Activated T-helper 1 cell treated with anti-CD3 and anti-CD28 coated beads, Interleukin-12 subunit alpha, Interleukin-12 subunit beta, Interleukin-2, Interleukin-4 antibody, amounts not matched to agents 30 ng/mL and 10 ng/mL and 1 ng/mL, durations not matched to agents 14 hours and 24 hours and 36 hours (primary cell): ENCODE data around the gene CCDC169. TPM values are rescaled to one million over a fixed set of nuclear protein-coding genes. Genes with fewer than 3 reads are reported as not detected.
"Not testable (repeated sequence)": the region's sequence is repeated elsewhere in the genome, so short reads cannot be mapped to it uniquely, and the experiment has no call there.

Source experiments
- DNase-seq: peaks from one replicate; pipeline ENCODE4 v3.0.0; 2021; ENCODE audit warnings: low spot score
- H3K27ac Mint-ChIP-seq: one replicate; pipeline ENCODE4 v1.8.0; 2021; ENCODE audit warnings: mild to moderate bottlenecking, mixed read lengths
- H3K27me3 Mint-ChIP-seq: one replicate; pipeline ENCODE4 v1.8.0; 2022; ENCODE audit warnings: mild to moderate bottlenecking, moderate library complexity, mixed read lengths; ENCODE audit not compliant: insufficient read depth
- H3K36me3 Mint-ChIP-seq: one replicate; pipeline ENCODE4 v1.8.0; 2021; ENCODE audit warnings: low read depth, mixed read lengths
- H3K4me1 Mint-ChIP-seq: one replicate; pipeline ENCODE4 v1.8.0; 2021; ENCODE audit warnings: low read depth, mixed read lengths
- H3K4me3 Mint-ChIP-seq: one replicate; pipeline ENCODE4 v1.8.0; 2021; ENCODE audit warnings: mild to moderate bottlenecking, moderate library complexity, mixed read lengths
- H3K9me3 Mint-ChIP-seq: one replicate; pipeline ENCODE4 v1.8.0; 2021; ENCODE audit warnings: mixed read lengths
- intact Hi-C: fragments of 100-400 bp; cut with micrococcal nuclease; formaldehyde crosslinking; loops from one replicate; pipeline ENCODE4 v1.15.1; 2024
- total RNA-seq: library from RNA; stranded (reverse); gene quantifications from 2 replicates; pipeline ENCODE4 v1.2.3, GENCODE V29; 2022

The CCDC169 gene
- total RNA-seq, 1 donor from 2014 or later, result not detected

DNA sequence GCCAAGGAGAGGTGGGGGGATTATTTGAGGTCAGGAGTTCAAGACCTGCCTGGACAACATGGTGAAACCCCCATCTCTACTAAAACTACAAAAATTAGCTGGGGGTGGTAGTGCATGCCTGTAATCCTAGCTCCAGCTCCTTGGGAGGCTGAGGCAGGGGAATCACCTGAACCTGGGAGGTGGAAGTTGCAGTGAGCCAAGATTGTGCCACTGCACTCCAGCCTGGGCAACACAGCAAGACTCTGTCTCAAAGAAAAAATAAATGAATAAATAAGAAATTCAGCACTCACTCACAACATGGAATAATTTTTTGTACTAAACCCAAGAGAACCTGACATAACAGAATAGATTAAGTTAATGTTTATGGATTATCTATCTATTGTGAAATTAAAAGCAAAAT is 34.6 kb upstream of the CCDC169 start:
- intact Hi-C loops, DNase-seq, H3K4me3 Mint-ChIP-seq, H3K27me3 Mint-ChIP-seq, H3K27ac Mint-ChIP-seq, H3K9me3 Mint-ChIP-seq: not testable (repeated sequence)
- peaks cover 43% of the 10 kb centered on the region for H3K36me3 Mint-ChIP-seq
- H3K4me1 Mint-ChIP-seq, result peaks cover 24% of the 10 kb centered on the region

GRCh38 chr13:36331280-36331679 is 33.7 kb upstream of the CCDC169 start:
- Mint-ChIP-seq H3K9me3 (no peaks in the 10 kb centered on the region), H3K27me3 (no peaks in the 10 kb centered on the region), H3K4me3 (no peak overlapping the region), H3K27ac (no peak overlapping the region), H3K36me3 (peaks cover 41% of the 10 kb centered on the region), H3K4me1 (peaks cover 14% of the 10 kb centered on the region)
- DNase-seq, result no peak
- intact Hi-C loops, result no loop called here

DNA sequence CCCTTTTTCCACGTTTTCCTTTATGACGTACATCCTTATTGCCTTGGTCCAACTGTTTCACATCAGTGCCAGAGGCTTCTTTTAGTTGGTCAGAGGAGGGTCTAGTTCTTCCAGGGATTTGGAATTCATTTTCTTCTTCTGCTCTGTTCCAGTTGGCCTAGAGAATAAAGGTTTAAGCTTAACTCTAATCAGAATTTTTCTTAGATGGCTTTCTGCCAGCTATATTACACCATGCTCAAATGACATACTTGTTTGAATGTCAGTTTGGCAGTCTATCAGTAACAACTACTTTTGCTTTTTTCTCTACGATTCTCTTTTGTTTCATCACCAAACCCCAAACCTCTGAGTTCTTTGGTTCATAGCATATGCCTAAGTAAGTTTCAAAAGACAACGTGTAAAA is 31.7 kb upstream of the CCDC169 start:
- Mint-ChIP-seq H3K27me3 (no peaks in the 10 kb centered on the region), H3K27ac (no peak overlapping the region), H3K36me3 (peaks cover 42% of the 10 kb centered on the region), H3K4me3 (no peak overlapping the region), H3K4me1 (peaks cover 12% of the 10 kb centered on the region), H3K9me3 (no peaks in the 10 kb centered on the region)
- no peak for DNase-seq
- intact Hi-C loops, result no loop called here

- DNase-seq, result no peak
- H3K27ac Mint-ChIP-seq, result no peak overlapping the region
- H3K4me3 Mint-ChIP-seq, result no peak overlapping the region
- no peaks in the 10 kb centered on the region for H3K9me3 Mint-ChIP-seq
- H3K27me3 Mint-ChIP-seq, result no peaks in the 10 kb centered on the region
- H3K4me1 Mint-ChIP-seq, result peaks cover 7% of the 10 kb centered on the region
- intact Hi-C loops, result no loop called here
- peaks cover 43% of the 10 kb centered on the region for H3K36me3 Mint-ChIP-seq
Observed at GRCh38 chr13:36328821-36329220, 31.2 kb upstream of the CCDC169 start.

DNA sequence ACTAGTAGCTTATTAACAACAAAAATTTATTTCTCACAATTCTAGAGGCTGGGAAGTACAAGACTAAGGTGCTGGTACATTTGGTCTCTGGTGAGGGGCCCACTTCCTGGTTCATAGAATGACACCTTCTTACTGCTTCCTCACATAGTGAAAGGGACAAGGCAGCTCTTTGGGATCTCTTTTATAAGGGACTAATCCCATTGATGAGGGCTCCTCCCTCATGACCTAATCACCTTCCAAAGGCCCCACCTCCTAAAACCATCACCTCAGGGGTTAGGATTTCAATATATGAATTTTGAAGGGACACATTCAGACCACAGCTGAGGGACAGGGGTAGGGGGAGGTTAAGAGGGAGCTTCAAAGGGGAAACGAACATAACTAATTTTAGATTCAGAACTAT is 28.3 kb upstream of the CCDC169 start:
- Mint-ChIP-seq H3K27me3 (no peaks in the 10 kb centered on the region), H3K36me3 (peaks cover 47% of the 10 kb centered on the region), H3K27ac (no peak overlapping the region), H3K4me3 (no peak overlapping the region), H3K4me1 (no peaks in the 10 kb centered on the region), H3K9me3 (no peaks in the 10 kb centered on the region)
- intact Hi-C loops, result no loop called here
- DNase-seq, result no peak

GRCh38 chr13:36324881-36325280 is 27.3 kb upstream of the CCDC169 start:
- H3K27me3 Mint-ChIP-seq, H3K4me3 Mint-ChIP-seq: not testable (repeated sequence)

GRCh38 chr13:36323951-36324566 is 26.4 kb upstream of the CCDC169 start:
- no peaks in the 10 kb centered on the region for H3K27me3 Mint-ChIP-seq
- H3K36me3 Mint-ChIP-seq, result peaks cover 41% of the 10 kb centered on the region
- no peaks in the 10 kb centered on the region for H3K9me3 Mint-ChIP-seq
- intact Hi-C loops, result no loop called here
- no peaks in the 10 kb centered on the region for H3K4me1 Mint-ChIP-seq
- DNase-seq, result no peak
- H3K4me3 Mint-ChIP-seq, result no peak overlapping the region
- no peak overlapping the region for H3K27ac Mint-ChIP-seq

More at GRCh38 chr13:36324881-36325280, 27.3 kb upstream of the CCDC169 start:
- H3K27ac Mint-ChIP-seq, H3K4me1 Mint-ChIP-seq, H3K9me3 Mint-ChIP-seq, DNase-seq, intact Hi-C loops: not testable (repeated sequence)
- peaks cover 41% of the 10 kb centered on the region for H3K36me3 Mint-ChIP-seq

GRCh38 chr13:36323408-36323807 is 25.8 kb upstream of the CCDC169 start:
- no peak overlapping the region for H3K27ac Mint-ChIP-seq
- H3K4me3 Mint-ChIP-seq, result no peak overlapping the region
- no peak for DNase-seq
- intact Hi-C loops, result no loop called here
- H3K4me1 Mint-ChIP-seq, result no peaks in the 10 kb centered on the region
- H3K27me3 Mint-ChIP-seq, result no peaks in the 10 kb centered on the region
- no peaks in the 10 kb centered on the region for H3K9me3 Mint-ChIP-seq
- peaks cover 35% of the 10 kb centered on the region for H3K36me3 Mint-ChIP-seq

DNA sequence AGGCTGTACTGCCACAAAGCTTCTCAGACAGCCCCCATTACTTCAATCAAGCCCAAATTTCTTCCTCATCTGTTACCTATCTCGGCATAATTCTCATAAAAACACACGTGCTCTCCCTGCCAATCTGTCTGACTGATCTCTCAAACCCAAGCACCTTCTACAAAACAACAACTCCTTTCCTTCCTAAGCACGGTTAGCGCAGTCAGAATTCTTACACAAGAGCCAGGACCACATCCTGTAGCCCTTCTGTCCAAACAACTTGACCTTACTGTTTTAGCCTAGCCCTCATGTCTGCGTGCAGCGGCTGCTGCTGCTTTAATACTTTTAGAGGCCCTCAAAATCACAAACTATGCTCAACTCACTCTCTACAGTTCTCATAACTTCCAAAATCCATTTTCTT is 22.2 kb upstream of the CCDC169 start:
- H3K27ac Mint-ChIP-seq, H3K4me3 Mint-ChIP-seq, H3K9me3 Mint-ChIP-seq, H3K4me1 Mint-ChIP-seq, H3K27me3 Mint-ChIP-seq, intact Hi-C loops, DNase-seq: not testable (repeated sequence)
- H3K36me3 Mint-ChIP-seq, result peaks cover 25% of the 10 kb centered on the region

DNA sequence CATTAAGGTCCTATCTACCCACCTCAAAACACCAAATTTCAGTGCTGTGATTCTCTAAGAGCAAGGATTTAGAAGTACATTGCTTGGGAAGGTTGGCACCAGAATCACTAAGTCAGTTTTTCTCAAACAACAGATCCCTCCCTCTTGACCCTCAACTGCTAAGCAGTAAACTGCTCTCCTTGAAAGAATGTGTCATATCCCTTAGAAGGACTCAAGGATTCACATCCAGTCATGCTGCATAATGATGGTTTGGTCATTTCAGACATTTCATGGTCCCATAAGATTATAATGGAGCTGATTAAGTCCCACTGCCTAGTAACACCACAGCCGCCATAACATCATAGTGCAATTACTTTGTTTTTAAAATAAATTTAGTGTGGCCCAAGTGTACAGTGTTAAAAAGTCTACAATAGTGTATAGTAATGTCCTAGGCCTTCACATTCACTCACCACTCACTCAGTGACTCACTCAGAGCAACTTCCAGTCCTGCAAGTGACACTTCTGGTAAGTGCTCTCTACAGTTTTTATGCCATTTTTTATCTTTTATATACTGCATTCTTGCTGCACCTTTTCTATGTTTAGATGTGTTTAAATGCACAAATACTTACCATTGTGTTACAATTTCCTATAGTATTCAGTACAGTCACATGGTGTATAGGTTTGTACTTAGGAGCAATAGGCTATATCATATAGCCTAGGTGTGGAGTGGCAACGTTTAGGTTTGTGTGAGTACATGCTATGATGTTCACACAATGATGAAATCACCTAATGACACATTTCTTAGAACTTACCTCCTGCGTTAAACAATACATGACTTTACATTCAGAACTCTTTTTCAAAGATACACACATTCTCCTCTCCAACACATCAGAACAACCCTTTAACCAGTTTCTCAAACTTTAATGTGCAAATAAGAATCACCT is 15.7 kb upstream of the CCDC169 start:
- DNase-seq, result no peak
- Mint-ChIP-seq H3K27ac (no peak overlapping the region), H3K4me1 (no peaks in the 10 kb centered on the region), H3K4me3 (no peak overlapping the region), H3K9me3 (no peaks in the 10 kb centered on the region), H3K36me3 (peaks cover 31% of the 10 kb centered on the region), H3K27me3 (no peaks in the 10 kb centered on the region)
- intact Hi-C loops, result no loop called here

DNA sequence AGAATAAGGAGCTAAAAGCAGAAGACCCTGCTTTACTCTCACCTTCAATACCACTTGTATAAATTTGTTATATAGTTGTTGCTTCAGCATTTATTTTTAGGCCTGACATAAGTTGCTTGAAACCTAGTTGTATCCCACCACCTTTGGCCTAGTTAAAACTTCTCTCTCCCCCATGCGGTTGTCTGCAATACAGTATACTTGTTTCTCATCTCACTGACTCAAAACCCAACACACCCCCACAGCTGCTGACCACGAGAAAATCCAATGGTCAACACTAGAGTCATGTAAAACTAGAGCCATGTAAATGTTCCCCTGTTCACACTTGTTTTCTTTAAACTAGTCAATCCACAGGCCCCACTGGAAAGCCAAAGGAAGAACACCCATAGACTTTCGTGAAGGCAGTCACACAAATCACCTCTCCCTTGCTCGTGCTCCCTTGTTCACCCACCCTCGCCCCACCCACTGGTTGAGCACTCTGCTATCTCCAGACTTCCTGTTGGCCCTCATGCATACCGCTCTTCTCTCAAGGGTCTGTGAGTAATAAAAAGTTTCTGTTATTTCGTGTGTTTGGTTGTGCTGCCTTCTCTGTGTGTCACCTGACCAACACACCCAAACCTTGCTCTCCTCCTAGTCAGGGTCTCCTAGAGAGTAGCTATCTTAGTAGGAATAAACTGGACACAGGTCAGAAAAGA is 12.9 kb upstream of the CCDC169 start:
- intact Hi-C loops, result no loop called here
- DNase-seq, result no peak

DNA sequence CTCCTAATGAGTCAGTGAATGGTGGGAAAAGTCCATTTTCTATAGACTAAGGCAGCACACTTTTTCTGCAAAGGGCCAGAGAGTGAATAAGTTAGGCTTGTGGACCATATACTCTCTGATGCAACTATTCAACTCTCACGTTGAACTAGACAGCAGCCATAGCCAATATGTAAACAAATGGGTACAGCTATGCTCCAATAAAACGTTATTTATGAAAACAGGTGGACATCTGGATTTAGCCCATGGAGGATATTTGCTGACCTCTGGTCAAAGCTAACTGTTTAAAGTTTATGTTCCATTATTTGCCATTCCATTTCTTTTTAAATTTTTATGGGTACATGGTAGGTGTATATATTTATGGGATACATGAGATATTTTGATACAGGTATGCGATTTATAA is 4.7 kb upstream of the CCDC169 start:
- no peak overlapping the region for H3K27ac Mint-ChIP-seq
- intact Hi-C loops, result no loop called here
- peaks cover 21% of the 10 kb centered on the region for H3K27me3 Mint-ChIP-seq
- peaks cover 15% of the 10 kb centered on the region for H3K4me1 Mint-ChIP-seq
- peaks cover 16% of the 10 kb centered on the region for H3K36me3 Mint-ChIP-seq
- no peaks in the 10 kb centered on the region for H3K9me3 Mint-ChIP-seq
- no peak overlapping the region for H3K4me3 Mint-ChIP-seq
- no peak for DNase-seq

More for the DNA sequence above, 12.9 kb upstream of the CCDC169 start:
- Mint-ChIP-seq H3K4me3 (no peak overlapping the region), H3K9me3 (no peaks in the 10 kb centered on the region), H3K27me3 (no peaks in the 10 kb centered on the region), H3K27ac (no peak overlapping the region), H3K4me1 (no peaks in the 10 kb centered on the region), H3K36me3 (peaks cover 28% of the 10 kb centered on the region)

GRCh38 chr13:36299469-36299868 is 1.9 kb upstream of the CCDC169 start:
- not testable (repeated sequence) for H3K4me3 Mint-ChIP-seq, H3K9me3 Mint-ChIP-seq, DNase-seq
- Mint-ChIP-seq H3K4me1 (peaks cover 21% of the 10 kb centered on the region), H3K36me3 (peaks cover 12% of the 10 kb centered on the region), H3K27me3 (peaks cover 25% of the 10 kb centered on the region), H3K27ac (peak overlapping the region; percentile 61)
- intact Hi-C loops, result loop anchor here (5.0 kb wide), 1 partner anchor 118 kb away; no protein-coding TSS in a partner anchor
